Transverse colon (tissue), 4 donors: Measurements from ENCODE around the gene GMCL1. TPM values are rescaled to one million over a fixed set of nuclear protein-coding genes. Genes with fewer than 3 reads are reported as not detected.
"Not testable (repeated sequence)": the region's sequence is repeated elsewhere in the genome, so short reads cannot be mapped to it uniquely, and the experiment has no call there.

Experiments
- DNase-seq: peaks from one replicate; pipeline ENCODE4 v3.0.0-alpha.2; 2019
- H3K27ac ChIP-seq, 4 donors: fragments of 200-600 bp; sonication (generic); 2 replicates each; pipeline ENCODE4 v1.5.1; 2016 to 2018; ENCODE audit warnings: inconsistent platforms in 4 of 4
- H3K27me3 ChIP-seq: fragments of 200-600 bp; sonication (generic); 2 replicates; pipeline ENCODE4 v1.5.1; 2017; ENCODE audit warnings: inconsistent platforms
- H3K36me3 ChIP-seq, 4 donors: fragments of 200-600 bp; sonication (generic); 2 replicates each; pipeline ENCODE4 v1.5.1; 2017 to 2019; ENCODE audit warnings: inconsistent platforms in 4 of 4
- H3K4me1 ChIP-seq, 4 donors: fragments of 200-600 bp; sonication (generic); 2 replicates each; pipeline ENCODE4 v1.5.1; 2017 to 2020; ENCODE audit warnings: inconsistent platforms in 4 of 4
- H3K4me3 ChIP-seq, 4 donors: fragments of 200-600 bp; sonication (generic); 1 replicate in 1 of 4; 2 replicates in 3 of 4; pipeline versions ENCODE4 v1.5.1 to v1.6.1; 2017 to 2019; ENCODE audit warnings: inconsistent platforms in 4 of 4
- H3K9me3 ChIP-seq, 2 donors: fragments of 200-600 bp; sonication (generic); 2 replicates each; pipeline ENCODE4 v1.5.1; 2017 to 2019; ENCODE audit warnings: inconsistent platforms in 2 of 2
- CTCF ChIP-seq, 5 experiments: fragments of 200-600 bp in 3 of 5; fragments of 450-650 bp in 2 of 5; sonication (generic) in 3 of 5; IDR thresholded peaks; 1 replicate in 2 of 5; 2 replicates in 3 of 5; pipeline ENCODE4 v1.5.1; 2016 to 2017; ENCODE audit warnings: antibody characterized with exemption in 5 of 5, inconsistent platforms in 3 of 5, mild to moderate bottlenecking in 2 of 5, moderate library complexity in 1 of 5
- EP300 ChIP-seq: sonication (generic); formaldehyde crosslinking; IDR thresholded peaks from one replicate; pipeline ENCODE4 v1.6.1; 2017; ENCODE audit warnings: antibody characterized with exemption, low read depth
- POLR2A ChIP-seq: fragments of 450-650 bp; IDR thresholded peaks from one replicate; pipeline ENCODE4 v1.6.1; 2016; ENCODE audit warnings: antibody characterized with exemption, mild to moderate bottlenecking, moderate library complexity
- POLR2AphosphoS5 ChIP-seq, 3 donors: sonication (generic); formaldehyde crosslinking; IDR thresholded peaks; one replicate each; pipeline ENCODE4 v1.6.1; 2016; ENCODE audit warnings: antibody characterized with exemption in 3 of 3
- WGBS, 2 donors: methylation state at CpG; one replicate each; pipeline ENCODE4 v1.1.5; 2018; ENCODE audit warnings: low coverage in 1 of 2; 5-methylcytosine and 5-hydroxymethylcytosine counted together
- in situ Hi-C, 4 donors: fragments of 200-750 bp; cut with MboI; loops; one replicate each; pipeline versions ENCODE4 v1.15.0 to v1.15.1; 2017; ENCODE audit warnings: low sequenced_read_pairs in 3 of 4, low pct_ligation_motif_present in 1 of 4, low pct_unique_long_range_greater_than_20kb in 1 of 4
- intact Hi-C: fragments of 100-400 bp; cut with DNase I; formaldehyde crosslinking; loops from one replicate; pipeline ENCODE4 v1.15.1; 2023; ENCODE audit warnings: low total_unique reads
- total RNA-seq, 4 donors: library from RNA; depleted of rRNA; stranded (reverse); fragments of >200 nt; gene quantifications; one replicate each; pipeline ENCODE4 v1.1.0, GENCODE V29; 2016

The GMCL1 gene
- total RNA-seq, 4 donors from 2014 or later, result 5.0 to 82.3 (median 20.9) TPM

GRCh38 chr2:69863298-69863697, 33.8 kb downstream of the GMCL1 start:
- H3K27ac ChIP-seq, result no peak overlapping the region
- intact Hi-C loops, result no loop called here
- H3K27me3 ChIP-seq, result no peaks in the 10 kb centered on the region
- no peak overlapping the region for H3K4me3 ChIP-seq
- H3K9me3 ChIP-seq, result no peaks in the 10 kb centered on the region
- in situ Hi-C loops, result no loop called here
- TF ChIP-seq EP300 (no peak), POLR2AphosphoS5 (IDR thresholded peaks at IDR 0.05) (no peak), POLR2A (no peak), CTCF (IDR thresholded peaks at IDR 0.05) (no peak)
- peaks cover 0 to 41% (median 2%) of the 10 kb centered on the region in 4 donors for H3K36me3 ChIP-seq
- 97 to 100% methylated on average over 1 of the region's 1 CpG for WGBS, 2 donors
- no peak for DNase-seq
- no peaks in the 10 kb centered on the region for H3K4me1 ChIP-seq

- WGBS, 2 donors, result 91 to 95% methylated on average over 4 of the region's 4 CpGs
- in situ Hi-C loops, result no loop called here
- Histone ChIP-seq H3K4me1 (peaks cover 0 to 5% (median 2%) of the 10 kb centered on the region in 4 donors), H3K9me3 (no peaks in the 10 kb centered on the region), H3K36me3 (no peaks in the 10 kb centered on the region), H3K4me3 (no peak overlapping the region), H3K27ac (no peak overlapping the region), H3K27me3 (no peaks in the 10 kb centered on the region)
- DNase-seq, result no peak
- TF ChIP-seq POLR2A, result no peak
- intact Hi-C loops, result no loop called here
These were observed 59.0 kb downstream of the GMCL1 start for GRCh38 chr2:69888451-69888850.

GRCh38 chr2:69889302-69889701, 59.8 kb downstream of the GMCL1 start:
- in situ Hi-C loops, result no loop called here
- TF ChIP-seq POLR2AphosphoS5 (IDR thresholded peaks at IDR 0.05) (no peak), POLR2A (no peak)
- no peaks in the 10 kb centered on the region for H3K36me3 ChIP-seq
- H3K9me3 ChIP-seq, result no peaks in the 10 kb centered on the region
- intact Hi-C loops, result no loop called here
- no peak for DNase-seq
- H3K27me3 ChIP-seq, result no peaks in the 10 kb centered on the region
- H3K4me1 ChIP-seq, result peaks cover 0 to 7% (median 3%) of the 10 kb centered on the region in 4 donors
- no peak overlapping the region for H3K27ac ChIP-seq
- H3K4me3 ChIP-seq, result no peak overlapping the region

GRCh38 chr2:69890881-69891280, 61.4 kb downstream of the GMCL1 start:
- H3K27ac ChIP-seq, result no peak overlapping the region
- TF ChIP-seq EP300, result no peak
- TF ChIP-seq POLR2AphosphoS5 (IDR thresholded peaks at IDR 0.05), result no peak
- no peak for TF ChIP-seq POLR2A
- no peak for TF ChIP-seq CTCF (IDR thresholded peaks at IDR 0.05)
- no peak for DNase-seq
- no peaks in the 10 kb centered on the region for H3K27me3 ChIP-seq
- H3K9me3 ChIP-seq, result no peaks in the 10 kb centered on the region
- intact Hi-C loops, result no loop called here
- peaks cover 0 to 2% (median 0%) of the 10 kb centered on the region in 4 donors for H3K36me3 ChIP-seq
- H3K4me1 ChIP-seq, result peaks cover 12 to 22% (median 15%) of the 10 kb centered on the region in 4 donors
- in situ Hi-C loops, result no loop called here
- H3K4me3 ChIP-seq, result no peak overlapping the region
- WGBS, 2 donors, result 43 to 88% methylated on average over 1 of the region's 1 CpG

- Histone ChIP-seq H3K4me3 (peak overlapping the region in 2 of 4 donors; percentile 57 to 93), H3K36me3 (peaks cover 0 to 21% (median 10%) of the 10 kb centered on the region in 4 donors), H3K27ac (peak overlapping the region in 1 of 4 donors; percentile 82), H3K4me1 (peaks cover 12 to 26% (median 15%) of the 10 kb centered on the region in 4 donors)
- H3K9me3 ChIP-seq, DNase-seq, intact Hi-C loops, in situ Hi-C loops, H3K27me3 ChIP-seq: not testable (repeated sequence)
- WGBS, 2 donors, result 93 to 98% methylated on average over 7 of the region's 7 CpGs
These were observed 63.5 kb downstream of the GMCL1 start for GRCh38 chr2:69892838-69893424.
